ENCODE data around the gene NR2F1-AS1.

GRCh38 chr5:93594591-93595419 lies 13.8 kb upstream of the NR2F1-AS1 start:
- TF ChIP-seq POLR2A (IDR thresholded peaks at IDR 0.05; ENCODE audit: low read depth, low read length), result no peak
- no peak for TF ChIP-seq RAD21 (IDR thresholded peaks at IDR 0.05; ENCODE audit: low read length)
- TF ChIP-seq CTCF (conservative IDR thresholded peaks at IDR 0.05; ENCODE audit: low read depth, low read length), result no peak
- TF ChIP-seq MXI1 (IDR thresholded peaks at IDR 0.05; ENCODE audit: borderline replicate concordance, low read depth, low read length), result no peak
- no peak for TF ChIP-seq RCOR1 (IDR thresholded peaks at IDR 0.05; ENCODE audit: insufficient replicate concordance, low read length)
- no peak for TF ChIP-seq BHLHE40 (IDR thresholded peaks at IDR 0.05; ENCODE audit: low read depth, low read length)
- no peak for TF ChIP-seq MAFK (IDR thresholded peaks at IDR 0.05; ENCODE audit: low read depth, low read length)
- TF ChIP-seq USF2 (IDR thresholded peaks at IDR 0.05; ENCODE audit: low read depth, low read length), result no peak
- no peak for TF ChIP-seq RFX5 (IDR thresholded peaks at IDR 0.05; ENCODE audit: low read depth, low read length)
- TF ChIP-seq CEBPB (IDR thresholded peaks at IDR 0.05; ENCODE audit: low read depth, low read length), result no peak
- no peak for TF ChIP-seq MAZ (IDR thresholded peaks at IDR 0.05; ENCODE audit: borderline replicate concordance, low read depth, low read length)
- TF ChIP-seq ELK1 (IDR thresholded peaks at IDR 0.05; ENCODE audit: borderline replicate concordance, low read depth, low read length), result no peak

Measured in IMR-90 (cell line).